ENCODE data around the gene ESR1.

DNA sequence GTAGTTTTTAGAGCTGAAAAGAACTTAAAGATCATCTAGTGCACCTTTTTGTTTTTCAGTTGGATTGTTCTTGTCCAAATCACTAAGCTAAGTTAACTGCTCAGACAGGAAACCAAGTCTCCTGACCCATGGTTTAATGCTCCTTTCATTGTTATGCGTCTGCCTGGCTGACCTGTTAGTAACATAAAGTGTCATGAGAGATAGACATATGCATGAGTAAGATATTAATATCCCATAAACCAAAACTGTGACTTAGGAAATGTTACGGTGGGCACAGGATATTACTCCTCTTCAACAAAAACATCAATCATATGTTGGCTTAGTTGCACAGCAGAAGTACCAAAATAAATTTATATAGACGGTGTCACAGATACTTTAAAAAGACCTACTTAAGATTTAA, 84.0 kb downstream of the ESR1 start:
- TF ChIP-seq EZH2 (IDR thresholded peaks at IDR 0.05; ENCODE audit: low read length) = no peak
- TF ChIP-seq, protein P1, sequence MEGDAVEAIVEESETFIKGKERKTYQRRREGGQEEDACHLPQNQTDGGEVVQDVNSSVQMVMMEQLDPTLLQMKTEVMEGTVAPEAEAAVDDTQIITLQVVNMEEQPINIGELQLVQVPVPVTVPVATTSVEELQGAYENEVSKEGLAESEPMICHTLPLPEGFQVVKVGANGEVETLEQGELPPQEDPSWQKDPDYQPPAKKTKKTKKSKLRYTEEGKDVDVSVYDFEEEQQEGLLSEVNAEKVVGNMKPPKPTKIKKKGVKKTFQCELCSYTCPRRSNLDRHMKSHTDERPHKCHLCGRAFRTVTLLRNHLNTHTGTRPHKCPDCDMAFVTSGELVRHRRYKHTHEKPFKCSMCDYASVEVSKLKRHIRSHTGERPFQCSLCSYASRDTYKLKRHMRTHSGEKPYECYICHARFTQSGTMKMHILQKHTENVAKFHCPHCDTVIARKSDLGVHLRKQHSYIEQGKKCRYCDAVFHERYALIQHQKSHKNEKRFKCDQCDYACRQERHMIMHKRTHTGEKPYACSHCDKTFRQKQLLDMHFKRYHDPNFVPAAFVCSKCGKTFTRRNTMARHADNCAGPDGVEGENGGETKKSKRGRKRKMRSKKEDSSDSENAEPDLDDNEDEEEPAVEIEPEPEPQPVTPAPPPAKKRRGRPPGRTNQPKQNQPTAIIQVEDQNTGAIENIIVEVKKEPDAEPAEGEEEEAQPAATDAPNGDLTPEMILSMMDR (optimal IDR thresholded peaks at IDR 0.05 in 1 of 3, IDR thresholded peaks at IDR 0.05 in 1 of 3, conservative IDR thresholded peaks at IDR 0.05 in 1 of 3; ENCODE audit: extremely low read depth in 1 of 3, insufficient read depth in 2 of 3, low read length in 3 of 3) = no peak

All from keratinocyte (primary cell).